ENCODE data around the gene SC5D.

Gene SC5D

GRCh38 chr11:121340032-121340580, 47.5 kb downstream of the SC5D start:
- Histone ChIP-seq H3K36me3 (ENCODE audit: control insufficient read depth in 2 of 2, insufficient read depth in 2 of 2, low read length in 2 of 2) (no peaks in the 10 kb centered on the region), H3K27ac (ENCODE audit: low read depth in 2 of 2, low read length in 2 of 2) (no peak overlapping the region)

GRCh38 chr11:121341609-121342008, 49.0 kb downstream of the SC5D start:
- Histone ChIP-seq H3K27ac (ENCODE audit: low read depth in 2 of 2, low read length in 2 of 2) (no peak overlapping the region), H3K36me3 (ENCODE audit: control insufficient read depth in 2 of 2, insufficient read depth in 2 of 2, low read length in 2 of 2) (no peaks in the 10 kb centered on the region), H3K9me3 (ENCODE audit: control insufficient read depth in 2 of 2, low read length in 2 of 2) (no peaks in the 10 kb centered on the region), H3K9ac (ENCODE audit: low read depth in 1 of 2, low read length in 2 of 2) (no peak overlapping the region), H3K4me3 (ENCODE audit: low read length in 2 of 2) (no peak overlapping the region), H3K4me1 (ENCODE audit: control insufficient read depth in 2 of 2, insufficient read depth in 2 of 2, low read length in 2 of 2) (peaks cover 2% of the 10 kb centered on the region in 2 donors), H3K27me3 (ENCODE audit: control insufficient read depth in 2 of 2, insufficient read depth in 2 of 2, low read length in 2 of 2) (no peaks in the 10 kb centered on the region)

More at GRCh38 chr11:121340032-121340580, 47.5 kb downstream of the SC5D start:
- Histone ChIP-seq H3K9me3 (ENCODE audit: control insufficient read depth in 2 of 2, low read length in 2 of 2) (no peaks in the 10 kb centered on the region), H3K9ac (ENCODE audit: low read depth in 1 of 2, low read length in 2 of 2) (no peak overlapping the region), H3K4me1 (ENCODE audit: control insufficient read depth in 2 of 2, insufficient read depth in 2 of 2, low read length in 2 of 2) (peaks cover 2% of the 10 kb centered on the region in 2 donors), H3K27me3 (ENCODE audit: control insufficient read depth in 2 of 2, insufficient read depth in 2 of 2, low read length in 2 of 2) (peaks cover 0 to 2% of the 10 kb centered on the region in 2 donors), H3K4me3 (ENCODE audit: low read length in 2 of 2) (no peak overlapping the region)

GRCh38 chr11:121344824-121345223, 52.3 kb downstream of the SC5D start:
- H3K36me3 ChIP-seq (ENCODE audit: control insufficient read depth in 2 of 2, insufficient read depth in 2 of 2, low read length in 2 of 2): no peaks in the 10 kb centered on the region
- H3K9ac ChIP-seq (ENCODE audit: low read depth in 1 of 2, low read length in 2 of 2): no peak overlapping the region
- H3K4me1 ChIP-seq (ENCODE audit: control insufficient read depth in 2 of 2, insufficient read depth in 2 of 2, low read length in 2 of 2): peaks cover 2% of the 10 kb centered on the region in 2 donors
- H3K9me3 ChIP-seq (ENCODE audit: control insufficient read depth in 2 of 2, low read length in 2 of 2): no peaks in the 10 kb centered on the region
- no peak overlapping the region for H3K4me3 ChIP-seq (ENCODE audit: low read length in 2 of 2)
- no peak overlapping the region for H3K27ac ChIP-seq (ENCODE audit: low read depth in 2 of 2, low read length in 2 of 2)
- H3K27me3 ChIP-seq (ENCODE audit: control insufficient read depth in 2 of 2, insufficient read depth in 2 of 2, low read length in 2 of 2): no peaks in the 10 kb centered on the region

- no peak overlapping the region for H3K9ac ChIP-seq (ENCODE audit: low read depth in 1 of 2, low read length in 2 of 2)
- no peak overlapping the region for H3K27ac ChIP-seq (ENCODE audit: low read depth in 2 of 2, low read length in 2 of 2)
- no peaks in the 10 kb centered on the region for H3K9me3 ChIP-seq (ENCODE audit: control insufficient read depth in 2 of 2, low read length in 2 of 2)
- no peaks in the 10 kb centered on the region for H3K4me1 ChIP-seq (ENCODE audit: control insufficient read depth in 2 of 2, insufficient read depth in 2 of 2, low read length in 2 of 2)
- H3K4me3 ChIP-seq (ENCODE audit: low read length in 2 of 2): no peak overlapping the region
- no peaks in the 10 kb centered on the region for H3K36me3 ChIP-seq (ENCODE audit: control insufficient read depth in 2 of 2, insufficient read depth in 2 of 2, low read length in 2 of 2)
- H3K27me3 ChIP-seq (ENCODE audit: control insufficient read depth in 2 of 2, insufficient read depth in 2 of 2, low read length in 2 of 2): no peaks in the 10 kb centered on the region
Observed at GRCh38 chr11:121347094-121347493, 54.5 kb downstream of the SC5D start.

- H3K36me3 ChIP-seq (ENCODE audit: control insufficient read depth in 2 of 2, insufficient read depth in 2 of 2, low read length in 2 of 2): no peaks in the 10 kb centered on the region
Observed at GRCh38 chr11:121347813-121348212, 55.2 kb downstream of the SC5D start.

GRCh38 chr11:121348220-121348875, 55.8 kb downstream of the SC5D start:
- H3K27me3 ChIP-seq (ENCODE audit: control insufficient read depth in 2 of 2, insufficient read depth in 2 of 2, low read length in 2 of 2): no peaks in the 10 kb centered on the region
- H3K9me3 ChIP-seq (ENCODE audit: control insufficient read depth in 2 of 2, low read length in 2 of 2): no peaks in the 10 kb centered on the region
- H3K4me3 ChIP-seq (ENCODE audit: low read length in 2 of 2): no peak overlapping the region
- H3K36me3 ChIP-seq (ENCODE audit: control insufficient read depth in 2 of 2, insufficient read depth in 2 of 2, low read length in 2 of 2): no peaks in the 10 kb centered on the region
- H3K27ac ChIP-seq (ENCODE audit: low read depth in 2 of 2, low read length in 2 of 2): no peak overlapping the region
- no peak overlapping the region for H3K9ac ChIP-seq (ENCODE audit: low read depth in 1 of 2, low read length in 2 of 2)
- H3K4me1 ChIP-seq (ENCODE audit: control insufficient read depth in 2 of 2, insufficient read depth in 2 of 2, low read length in 2 of 2): no peaks in the 10 kb centered on the region

More at GRCh38 chr11:121347813-121348212, 55.2 kb downstream of the SC5D start:
- H3K27ac ChIP-seq (ENCODE audit: low read depth in 2 of 2, low read length in 2 of 2): no peak overlapping the region
- H3K4me1 ChIP-seq (ENCODE audit: control insufficient read depth in 2 of 2, insufficient read depth in 2 of 2, low read length in 2 of 2): no peaks in the 10 kb centered on the region
- no peak overlapping the region for H3K9ac ChIP-seq (ENCODE audit: low read depth in 1 of 2, low read length in 2 of 2)
- no peaks in the 10 kb centered on the region for H3K27me3 ChIP-seq (ENCODE audit: control insufficient read depth in 2 of 2, insufficient read depth in 2 of 2, low read length in 2 of 2)
- H3K9me3 ChIP-seq (ENCODE audit: control insufficient read depth in 2 of 2, low read length in 2 of 2): no peaks in the 10 kb centered on the region
- H3K4me3 ChIP-seq (ENCODE audit: low read length in 2 of 2): no peak overlapping the region

GRCh38 chr11:121349790-121350189, 57.2 kb downstream of the SC5D start:
- Histone ChIP-seq H3K36me3 (ENCODE audit: control insufficient read depth in 2 of 2, insufficient read depth in 2 of 2, low read length in 2 of 2) (no peaks in the 10 kb centered on the region), H3K9me3 (ENCODE audit: control insufficient read depth in 2 of 2, low read length in 2 of 2) (no peaks in the 10 kb centered on the region), H3K27ac (ENCODE audit: low read depth in 2 of 2, low read length in 2 of 2) (no peak overlapping the region), H3K4me3 (ENCODE audit: low read length in 2 of 2) (no peak overlapping the region), H3K9ac (ENCODE audit: low read depth in 1 of 2, low read length in 2 of 2) (no peak overlapping the region), H3K27me3 (ENCODE audit: control insufficient read depth in 2 of 2, insufficient read depth in 2 of 2, low read length in 2 of 2) (no peaks in the 10 kb centered on the region), H3K4me1 (ENCODE audit: control insufficient read depth in 2 of 2, insufficient read depth in 2 of 2, low read length in 2 of 2) (no peaks in the 10 kb centered on the region)

GRCh38 chr11:121350314-121351082, 57.9 kb downstream of the SC5D start:
- Histone ChIP-seq H3K27ac (ENCODE audit: low read depth in 2 of 2, low read length in 2 of 2) (no peak overlapping the region), H3K9me3 (ENCODE audit: control insufficient read depth in 2 of 2, low read length in 2 of 2) (no peaks in the 10 kb centered on the region), H3K36me3 (ENCODE audit: control insufficient read depth in 2 of 2, insufficient read depth in 2 of 2, low read length in 2 of 2) (no peaks in the 10 kb centered on the region), H3K9ac (ENCODE audit: low read depth in 1 of 2, low read length in 2 of 2) (no peak overlapping the region), H3K27me3 (ENCODE audit: control insufficient read depth in 2 of 2, insufficient read depth in 2 of 2, low read length in 2 of 2) (no peaks in the 10 kb centered on the region), H3K4me3 (ENCODE audit: low read length in 2 of 2) (no peak overlapping the region), H3K4me1 (ENCODE audit: control insufficient read depth in 2 of 2, insufficient read depth in 2 of 2, low read length in 2 of 2) (no peaks in the 10 kb centered on the region)

- H3K36me3 ChIP-seq (ENCODE audit: control insufficient read depth in 2 of 2, insufficient read depth in 2 of 2, low read length in 2 of 2): no peaks in the 10 kb centered on the region
- no peak overlapping the region for H3K9ac ChIP-seq (ENCODE audit: low read depth in 1 of 2, low read length in 2 of 2)
- no peak overlapping the region for H3K4me3 ChIP-seq (ENCODE audit: low read length in 2 of 2)
- H3K9me3 ChIP-seq (ENCODE audit: control insufficient read depth in 2 of 2, low read length in 2 of 2): no peaks in the 10 kb centered on the region
- H3K27me3 ChIP-seq (ENCODE audit: control insufficient read depth in 2 of 2, insufficient read depth in 2 of 2, low read length in 2 of 2): no peaks in the 10 kb centered on the region
- H3K27ac ChIP-seq (ENCODE audit: low read depth in 2 of 2, low read length in 2 of 2): no peak overlapping the region
- H3K4me1 ChIP-seq (ENCODE audit: control insufficient read depth in 2 of 2, insufficient read depth in 2 of 2, low read length in 2 of 2): no peaks in the 10 kb centered on the region
Observed at GRCh38 chr11:121351083-121351630, 58.6 kb downstream of the SC5D start.

- H3K9ac ChIP-seq (ENCODE audit: low read depth in 1 of 2, low read length in 2 of 2): no peak overlapping the region
- no peaks in the 10 kb centered on the region for H3K36me3 ChIP-seq (ENCODE audit: control insufficient read depth in 2 of 2, insufficient read depth in 2 of 2, low read length in 2 of 2)
- H3K4me1 ChIP-seq (ENCODE audit: control insufficient read depth in 2 of 2, insufficient read depth in 2 of 2, low read length in 2 of 2): no peaks in the 10 kb centered on the region
- H3K9me3 ChIP-seq (ENCODE audit: control insufficient read depth in 2 of 2, low read length in 2 of 2): no peaks in the 10 kb centered on the region
- H3K27ac ChIP-seq (ENCODE audit: low read depth in 2 of 2, low read length in 2 of 2): no peak overlapping the region
- no peak overlapping the region for H3K4me3 ChIP-seq (ENCODE audit: low read length in 2 of 2)
- H3K27me3 ChIP-seq (ENCODE audit: control insufficient read depth in 2 of 2, insufficient read depth in 2 of 2, low read length in 2 of 2): no peaks in the 10 kb centered on the region
Observed at GRCh38 chr11:121352251-121352891, 59.8 kb downstream of the SC5D start.
